Measurements from ENCODE around the gene FAM240B.
A peak's percentile ranks its signal among the peaks of the same experiment; 100 is the strongest.

The FAM240B gene

GRCh38 chr9:38700695-38701094 lies 19.2 kb downstream of the FAM240B start:
- FAIRE-seq = no peak
- DNase-seq (ENCODE audit: low spot score) = peak; percentile 16

- DNase-seq (ENCODE audit: low spot score) = no peak
- FAIRE-seq = no peak
These were observed 20.6 kb downstream of the FAM240B start for GRCh38 chr9:38699337-38699736.

GRCh38 chr9:38697776-38698300 lies 22.1 kb downstream of the FAM240B start:
- DNase-seq (ENCODE audit: low spot score) (no peak), FAIRE-seq (no peak)

GRCh38 chr9:38696999-38697398 lies 22.9 kb downstream of the FAM240B start:
- DNase-seq (ENCODE audit: low spot score) (no peak), FAIRE-seq (no peak)

- DNase-seq (ENCODE audit: low spot score) (no peak), FAIRE-seq (no peak)
These were observed 25.3 kb downstream of the FAM240B start for GRCh38 chr9:38694676-38695075.

- FAIRE-seq = no peak
- DNase-seq (ENCODE audit: low spot score) = no peak
These were observed 27.2 kb downstream of the FAM240B start for GRCh38 chr9:38692707-38693106.

- FAIRE-seq (no peak), DNase-seq (ENCODE audit: low spot score) (no peak)
These were observed 29.4 kb downstream of the FAM240B start for GRCh38 chr9:38690574-38690973.

- DNase-seq (ENCODE audit: low spot score) = no peak
- FAIRE-seq = no peak
These were observed 30.3 kb downstream of the FAM240B start for GRCh38 chr9:38689678-38690077.

- DNase-seq (ENCODE audit: low spot score) = no peak
- no peak for FAIRE-seq
These were observed 31.9 kb downstream of the FAM240B start for GRCh38 chr9:38687992-38688391.

GRCh38 chr9:38687389-38687842 lies 32.5 kb downstream of the FAM240B start:
- FAIRE-seq (no peak), DNase-seq (ENCODE audit: low spot score) (no peak)

- FAIRE-seq (no peak), DNase-seq (ENCODE audit: low spot score) (no peak)
These were observed 33.0 kb downstream of the FAM240B start for GRCh38 chr9:38686933-38687332.

GRCh38 chr9:38685535-38685934 lies 34.4 kb downstream of the FAM240B start:
- DNase-seq (ENCODE audit: low spot score) (no peak), FAIRE-seq (no peak)

GRCh38 chr9:38683336-38683735 lies 36.6 kb downstream of the FAM240B start:
- DNase-seq (ENCODE audit: low spot score) (no peak), FAIRE-seq (no peak)

GRCh38 chr9:38682713-38683112 lies 37.2 kb downstream of the FAM240B start:
- peak; percentile 93 for FAIRE-seq
- DNase-seq (ENCODE audit: low spot score) = peak; percentile 84

- FAIRE-seq (no peak), DNase-seq (ENCODE audit: low spot score) (no peak)
These were observed 38.1 kb downstream of the FAM240B start for GRCh38 chr9:38681747-38682227.

- DNase-seq (ENCODE audit: low spot score) = no peak
- no peak for FAIRE-seq
These were observed 39.0 kb downstream of the FAM240B start for GRCh38 chr9:38680837-38681445.

- no peak for DNase-seq (ENCODE audit: low spot score)
- FAIRE-seq = no peak
These were observed 42.2 kb downstream of the FAM240B start for GRCh38 chr9:38677660-38678303.

GRCh38 chr9:38675831-38676230 lies 44.1 kb downstream of the FAM240B start:
- no peak for DNase-seq (ENCODE audit: low spot score)
- FAIRE-seq = no peak

- FAIRE-seq (no peak), DNase-seq (ENCODE audit: low spot score) (no peak)
These were observed 44.7 kb downstream of the FAM240B start for GRCh38 chr9:38675211-38675610.

GRCh38 chr9:38673399-38674193 lies 46.3 kb downstream of the FAM240B start:
- DNase-seq (ENCODE audit: low spot score) = no peak

GRCh38 chr9:38671748-38672147 lies 48.2 kb downstream of the FAM240B start:
- no peak for FAIRE-seq
- DNase-seq (ENCODE audit: low spot score) = no peak

More at GRCh38 chr9:38673399-38674193, 46.3 kb downstream of the FAM240B start:
- FAIRE-seq = no peak

- FAIRE-seq = no peak
These were observed 48.6 kb downstream of the FAM240B start for GRCh38 chr9:38671372-38671731.

More at GRCh38 chr9:38671372-38671731, 48.6 kb downstream of the FAM240B start:
- no peak for DNase-seq (ENCODE audit: low spot score)
